HG03045 (cell line): ENCODE results near the gene LTBP1.
"Not testable (repeated sequence)": the region's sequence is repeated elsewhere in the genome, so short reads cannot be mapped to it uniquely, and the experiment has no call there.

Experiments
- ATAC-seq: cut with Tn5 transposase; IDR thresholded peaks from one replicate; pipeline ENCODE4 v1.9.1; 2021; ENCODE audit warnings: mild to moderate bottlenecking, moderate library complexity; ENCODE audit not compliant: unreplicated experiment

Gene LTBP1

GRCh38 chr2:33215983-33216382 lies 269.2 kb downstream of the LTBP1 start:
- no peak for ATAC-seq

- no peak for ATAC-seq
Observed at GRCh38 chr2:33216508-33217182, 269.9 kb downstream of the LTBP1 start.

- ATAC-seq, result no peak
Observed at GRCh38 chr2:33217406-33217805, 270.7 kb downstream of the LTBP1 start.

- no peak for ATAC-seq
Observed at GRCh38 chr2:33219114-33219513, 272.4 kb downstream of the LTBP1 start.

- no peak for ATAC-seq
Observed at GRCh38 chr2:33219850-33220275, 273.1 kb downstream of the LTBP1 start.

- no peak for ATAC-seq
Observed at GRCh38 chr2:33220533-33220932, 273.8 kb downstream of the LTBP1 start.

GRCh38 chr2:33221046-33221784 lies 274.5 kb downstream of the LTBP1 start:
- no peak for ATAC-seq

- ATAC-seq, result no peak
Observed at GRCh38 chr2:33222309-33222708, 275.6 kb downstream of the LTBP1 start.

GRCh38 chr2:33223856-33224255 lies 277.1 kb downstream of the LTBP1 start:
- no peak for ATAC-seq

- ATAC-seq, result no peak
Observed at GRCh38 chr2:33225350-33225749, 278.6 kb downstream of the LTBP1 start.

GRCh38 chr2:33226546-33226945 lies 279.8 kb downstream of the LTBP1 start:
- no peak for ATAC-seq

GRCh38 chr2:33229646-33230045 lies 282.9 kb downstream of the LTBP1 start:
- ATAC-seq, result no peak

- ATAC-seq, result no peak
Observed at GRCh38 chr2:33230195-33230594, 283.4 kb downstream of the LTBP1 start.

- ATAC-seq, result no peak
Observed at GRCh38 chr2:33230842-33231241, 284.1 kb downstream of the LTBP1 start.

GRCh38 chr2:33235559-33235958 lies 288.8 kb downstream of the LTBP1 start:
- ATAC-seq, result not testable (repeated sequence)

- no peak for ATAC-seq
Observed at GRCh38 chr2:33236482-33237385, 290.0 kb downstream of the LTBP1 start.

GRCh38 chr2:33238111-33238510 lies 291.4 kb downstream of the LTBP1 start:
- no peak for ATAC-seq

- no peak for ATAC-seq
Observed at GRCh38 chr2:33240178-33240577, 293.4 kb downstream of the LTBP1 start.

GRCh38 chr2:33241072-33241471 lies 294.3 kb downstream of the LTBP1 start:
- no peak for ATAC-seq

- ATAC-seq, result no peak
Observed at GRCh38 chr2:33241581-33241980, 294.8 kb downstream of the LTBP1 start.

- ATAC-seq, result no peak
Observed at GRCh38 chr2:33242845-33243244, 296.1 kb downstream of the LTBP1 start.
